Measurements from ENCODE around the gene ABCA2.

- TF ChIP-seq, protein P1, sequence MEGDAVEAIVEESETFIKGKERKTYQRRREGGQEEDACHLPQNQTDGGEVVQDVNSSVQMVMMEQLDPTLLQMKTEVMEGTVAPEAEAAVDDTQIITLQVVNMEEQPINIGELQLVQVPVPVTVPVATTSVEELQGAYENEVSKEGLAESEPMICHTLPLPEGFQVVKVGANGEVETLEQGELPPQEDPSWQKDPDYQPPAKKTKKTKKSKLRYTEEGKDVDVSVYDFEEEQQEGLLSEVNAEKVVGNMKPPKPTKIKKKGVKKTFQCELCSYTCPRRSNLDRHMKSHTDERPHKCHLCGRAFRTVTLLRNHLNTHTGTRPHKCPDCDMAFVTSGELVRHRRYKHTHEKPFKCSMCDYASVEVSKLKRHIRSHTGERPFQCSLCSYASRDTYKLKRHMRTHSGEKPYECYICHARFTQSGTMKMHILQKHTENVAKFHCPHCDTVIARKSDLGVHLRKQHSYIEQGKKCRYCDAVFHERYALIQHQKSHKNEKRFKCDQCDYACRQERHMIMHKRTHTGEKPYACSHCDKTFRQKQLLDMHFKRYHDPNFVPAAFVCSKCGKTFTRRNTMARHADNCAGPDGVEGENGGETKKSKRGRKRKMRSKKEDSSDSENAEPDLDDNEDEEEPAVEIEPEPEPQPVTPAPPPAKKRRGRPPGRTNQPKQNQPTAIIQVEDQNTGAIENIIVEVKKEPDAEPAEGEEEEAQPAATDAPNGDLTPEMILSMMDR (IDR thresholded peaks at IDR 0.05): no peak
- TF ChIP-seq POLR2A (IDR thresholded peaks at IDR 0.05): no peak
Measured at GRCh38 chr9:137022662-137023008, 5.4 kb downstream of the ABCA2 start.
